ENCODE data around the gene NEMP2.
"Not testable (repeated sequence)": the region's sequence is repeated elsewhere in the genome, so short reads cannot be mapped to it uniquely, and the experiment has no call there.

The NEMP2 gene

DNA sequence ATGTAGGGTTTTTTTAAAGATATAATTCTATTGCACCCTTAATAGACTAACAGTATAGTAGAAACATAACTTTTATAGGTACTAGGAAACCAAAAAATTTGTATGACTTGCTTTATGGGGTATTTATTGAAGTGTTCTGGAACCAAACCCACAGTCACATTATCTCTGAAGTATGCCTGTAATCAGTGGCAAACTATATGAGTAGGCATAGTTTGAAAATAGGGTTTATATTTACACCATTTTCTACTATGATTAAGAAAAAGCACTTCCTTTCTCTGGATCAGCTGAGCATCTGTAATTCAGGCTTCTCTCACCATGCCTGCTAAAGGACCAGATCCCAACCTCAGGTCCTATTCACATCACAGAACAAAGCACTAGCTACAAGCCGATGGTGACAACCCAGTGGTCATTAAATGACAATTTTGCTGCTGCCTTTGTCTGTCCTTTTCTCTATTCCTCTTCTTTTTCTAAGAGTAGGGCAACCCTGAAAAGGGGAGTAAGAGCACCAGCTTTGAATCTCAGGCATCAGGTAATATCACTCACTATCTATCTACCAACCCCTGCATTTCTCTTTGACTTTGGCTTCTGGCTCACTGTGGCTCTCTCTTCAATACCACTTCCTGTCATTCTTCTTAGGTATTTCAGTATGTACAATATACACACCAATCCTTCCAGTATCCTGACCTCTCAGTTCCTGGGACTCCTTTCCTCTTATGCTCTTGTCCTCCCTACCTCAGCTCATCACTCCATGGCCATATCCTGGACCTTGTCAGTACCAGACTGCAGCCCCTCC lies 14.4 kb downstream of the NEMP2 start:
- no peak for DNase-seq

DNA sequence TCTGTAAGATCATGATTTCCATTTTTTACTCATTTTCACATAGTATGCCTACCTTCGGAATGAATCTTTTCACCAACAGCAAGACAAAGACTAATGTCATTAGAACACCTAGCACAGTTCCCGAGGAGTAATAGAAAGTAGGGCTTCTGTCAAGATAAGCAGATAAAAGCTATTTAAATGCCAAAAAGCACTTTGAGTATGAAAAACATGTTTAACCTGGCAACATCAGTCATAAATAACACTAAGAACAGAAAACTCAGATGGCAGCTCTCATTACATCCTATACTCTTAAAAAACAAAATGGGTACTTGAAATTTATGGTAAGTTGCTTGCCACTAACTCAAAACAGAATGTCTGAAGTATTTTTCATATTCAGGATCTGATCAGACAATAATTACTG lies 17.1 kb downstream of the NEMP2 start:
- no peak for DNase-seq

DNA sequence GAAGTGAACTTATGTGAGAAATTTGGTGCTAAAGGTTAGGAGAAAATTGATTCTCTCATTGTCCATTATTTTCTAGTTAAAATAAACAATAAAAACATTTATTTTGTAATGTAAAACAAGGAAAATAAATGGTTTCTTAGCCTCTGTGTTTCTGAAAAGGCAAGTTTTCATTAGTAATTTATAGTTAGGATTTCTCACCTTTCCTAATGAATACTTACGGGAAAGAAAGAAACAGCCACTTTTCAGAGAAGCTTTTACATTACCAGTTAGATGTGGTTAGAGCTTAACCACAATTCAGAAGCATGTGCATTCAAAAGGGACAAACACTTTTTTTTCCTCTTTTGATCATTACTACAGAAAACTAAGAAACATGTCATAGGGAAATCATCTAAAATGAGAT lies 18.8 kb downstream of the NEMP2 start:
- DNase-seq, result peak; percentile 14

DNA sequence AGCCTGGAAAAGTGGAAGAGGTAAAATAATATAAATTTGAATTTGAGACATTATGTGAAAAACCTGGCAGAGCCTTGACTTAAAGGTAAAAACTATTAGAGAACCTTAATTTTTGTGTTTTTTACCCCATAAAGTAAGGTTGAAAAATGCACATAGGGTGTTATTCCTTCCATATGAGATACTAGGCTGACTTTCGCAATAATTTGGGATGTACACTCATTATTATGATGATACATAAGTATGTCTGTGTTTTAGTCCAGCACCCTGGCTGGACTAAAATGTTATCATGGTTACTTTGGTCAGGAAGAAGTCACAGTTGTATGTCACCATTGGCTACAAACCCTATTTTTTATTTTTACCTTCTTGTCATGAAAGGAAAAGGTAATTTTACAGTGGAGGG lies 19.8 kb downstream of the NEMP2 start:
- DNase-seq, result no peak

DNA sequence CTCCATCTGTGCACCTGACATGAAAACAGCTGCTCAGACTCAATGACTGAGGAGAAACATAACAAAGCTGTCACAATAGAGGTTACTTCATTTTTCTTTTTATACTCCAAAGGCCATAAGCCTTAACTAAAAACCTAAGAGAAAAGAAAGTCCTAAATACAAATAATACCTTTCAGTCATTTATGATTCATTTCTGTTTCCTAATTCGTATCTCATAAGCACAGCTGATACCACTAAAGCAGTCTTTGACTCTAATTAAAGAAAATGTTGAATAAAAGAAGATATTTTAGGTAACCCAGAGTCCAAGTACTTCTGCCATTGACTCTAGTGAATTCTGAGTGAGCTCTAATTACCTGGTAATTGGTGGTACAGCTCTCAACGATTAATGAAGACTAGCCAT lies 20.6 kb downstream of the NEMP2 start:
- DNase-seq, result no peak

DNA sequence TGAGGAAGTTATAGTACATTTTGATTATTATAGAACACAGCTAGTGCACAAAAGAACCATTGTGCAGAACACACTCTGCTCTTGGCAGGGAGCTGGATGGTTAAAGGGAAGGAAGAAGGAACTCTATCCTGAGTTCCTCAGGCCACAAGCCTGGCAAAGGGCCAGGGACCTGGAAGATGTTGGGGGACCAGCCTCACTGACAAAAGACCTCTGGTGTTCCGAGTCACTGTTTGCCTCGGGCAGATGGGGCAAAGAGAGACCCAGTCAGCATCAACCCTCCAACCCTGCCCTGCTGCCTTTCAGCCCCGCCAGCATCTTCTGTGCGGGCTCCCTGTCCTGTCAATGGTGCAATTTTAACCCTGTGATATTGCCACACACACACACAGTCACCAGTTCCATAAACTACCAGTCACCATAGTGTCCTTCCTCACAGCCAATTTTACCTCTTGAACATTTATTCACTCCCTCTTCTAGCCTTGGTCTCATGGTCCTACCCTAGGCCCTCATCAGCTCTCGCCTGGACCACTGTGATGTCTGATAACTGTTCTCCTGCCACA lies 21.9 kb downstream of the NEMP2 start:
- DNase-seq, result no peak

DNA sequence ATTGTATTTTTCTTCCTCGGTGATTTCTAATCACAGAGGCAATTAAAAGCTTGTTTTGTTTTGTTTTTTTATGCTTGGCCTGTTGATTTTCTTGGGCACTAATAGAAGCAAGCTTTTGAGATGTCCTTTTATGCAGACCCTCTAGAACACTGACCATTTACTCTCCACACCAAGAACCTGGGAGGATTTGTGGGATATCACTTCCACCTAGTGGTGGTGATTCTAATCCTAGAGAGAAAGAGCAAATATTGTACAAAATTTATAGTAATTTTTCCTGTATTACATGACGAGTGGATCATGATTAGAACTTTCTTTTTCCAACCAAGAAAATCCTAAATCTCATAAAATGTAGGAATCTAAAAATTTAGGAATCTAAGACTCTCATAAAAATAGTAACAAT lies 23.4 kb downstream of the NEMP2 start:
- peak; percentile 63 for DNase-seq

DNA sequence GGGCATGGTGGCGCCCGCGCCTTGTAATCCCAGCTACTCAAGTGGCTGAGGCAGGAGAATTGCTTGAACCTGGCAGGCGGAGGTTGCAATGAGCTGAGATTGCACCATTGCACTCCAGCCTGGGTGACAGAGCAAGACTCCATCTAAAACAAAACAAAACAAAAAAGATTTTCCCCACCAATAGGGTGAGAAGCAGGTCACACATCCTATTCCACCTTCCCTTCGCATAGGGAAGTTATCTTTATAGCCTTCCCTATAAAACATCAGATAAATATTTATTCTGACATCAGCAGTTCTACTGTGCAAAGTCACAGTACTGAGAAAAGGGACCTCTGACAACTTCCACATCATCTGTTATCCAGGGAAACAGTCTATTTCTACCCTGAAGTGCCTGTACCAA lies 24.6 kb downstream of the NEMP2 start:
- not testable (repeated sequence) for DNase-seq

DNA sequence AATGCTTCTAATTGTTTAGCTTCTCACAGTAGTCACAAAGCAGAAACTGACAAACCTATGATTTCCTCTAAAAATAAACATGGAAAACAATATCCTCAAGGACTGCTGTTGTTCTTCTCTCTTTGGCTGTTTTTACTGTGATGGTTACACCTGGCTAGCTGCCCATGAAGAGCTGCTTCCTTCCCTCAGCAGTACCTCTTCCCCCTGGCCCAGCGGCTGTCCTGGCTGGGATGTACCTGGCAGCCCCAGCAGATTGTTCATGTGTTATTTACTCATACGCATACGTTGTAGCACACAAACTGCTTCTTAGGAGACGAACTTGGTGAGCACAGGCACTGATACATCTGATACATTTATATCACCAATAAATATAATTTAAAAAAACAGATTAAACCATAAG lies 27.4 kb downstream of the NEMP2 start:
- DNase-seq, result no peak

DNA sequence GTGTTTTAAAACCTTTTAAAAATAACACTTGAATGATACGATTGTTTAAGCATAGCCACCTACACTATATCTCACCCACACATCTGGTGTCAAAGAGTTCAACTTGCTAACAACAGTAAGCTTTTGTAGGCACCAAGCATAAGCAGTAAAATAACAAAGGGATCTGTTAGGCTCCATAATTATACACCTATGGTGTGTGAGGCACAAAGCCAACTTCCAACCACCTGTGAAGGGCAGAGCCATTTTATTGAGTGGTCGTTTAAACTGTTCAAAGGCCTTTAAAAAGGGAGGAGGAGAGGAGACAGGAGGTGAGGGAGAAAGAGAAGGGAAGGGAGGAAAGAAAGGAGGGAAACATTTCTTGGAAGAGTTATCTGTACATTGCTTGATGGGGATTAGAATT lies 27.9 kb downstream of the NEMP2 start:
- no peak for DNase-seq

DNA sequence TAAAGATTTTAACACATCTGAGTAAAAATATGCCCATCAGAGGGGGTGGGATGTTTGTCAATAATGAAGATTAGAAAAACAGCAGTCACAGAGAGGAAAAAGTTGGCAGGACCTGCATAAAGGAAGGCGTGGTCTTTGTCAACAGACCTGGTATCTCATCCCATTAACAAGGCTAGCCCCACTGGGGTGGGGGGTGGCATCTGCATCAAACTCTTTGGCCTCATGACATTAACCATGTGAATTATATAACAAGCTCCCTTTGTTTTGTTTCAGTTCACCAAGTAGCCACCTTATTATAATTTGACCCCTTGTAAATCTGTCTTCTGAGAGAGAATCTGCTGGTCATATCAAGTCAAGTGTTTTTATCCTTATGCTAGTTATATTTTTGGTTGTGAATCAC lies 28.8 kb downstream of the NEMP2 start:
- peak; percentile 8 for DNase-seq

DNA sequence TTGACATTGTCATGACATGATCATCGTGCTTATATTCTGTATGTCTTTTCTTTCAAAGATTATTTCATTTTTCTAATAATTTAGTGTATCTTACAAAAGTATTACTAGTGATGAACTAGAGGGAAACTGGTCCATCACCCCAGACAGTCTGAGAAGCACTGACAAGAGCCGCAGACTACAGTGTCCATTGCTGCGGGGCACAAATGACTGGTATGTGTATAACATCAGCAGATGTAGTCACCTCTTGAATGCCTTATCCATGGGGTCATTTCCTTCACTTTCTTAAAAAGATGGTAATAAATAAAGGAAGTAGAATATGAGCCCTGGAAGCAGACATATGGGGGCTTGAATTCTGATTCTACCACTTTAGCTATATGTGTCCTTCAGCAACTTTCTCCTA lies 29.6 kb downstream of the NEMP2 start:
- DNase-seq, result no peak

DNA sequence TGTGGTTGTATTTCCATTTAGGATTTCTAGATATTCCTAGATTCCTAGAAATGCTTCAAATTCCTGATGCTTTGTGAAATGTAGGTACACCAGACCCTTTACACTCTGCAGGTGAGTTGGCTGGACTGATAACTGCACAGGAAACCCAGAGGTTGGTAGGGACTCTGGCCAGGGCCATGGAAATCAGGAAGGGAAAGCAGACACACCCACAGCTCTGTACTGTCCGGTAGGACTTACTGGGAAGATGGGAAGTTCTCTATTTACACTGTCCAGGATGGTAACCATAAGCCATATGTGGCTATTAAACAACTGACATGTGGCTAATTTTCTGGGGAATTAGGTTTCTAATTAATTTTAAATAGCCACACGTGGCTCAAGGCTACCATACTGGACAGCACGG lies 31.4 kb downstream of the NEMP2 start:
- DNase-seq, result no peak

DNA sequence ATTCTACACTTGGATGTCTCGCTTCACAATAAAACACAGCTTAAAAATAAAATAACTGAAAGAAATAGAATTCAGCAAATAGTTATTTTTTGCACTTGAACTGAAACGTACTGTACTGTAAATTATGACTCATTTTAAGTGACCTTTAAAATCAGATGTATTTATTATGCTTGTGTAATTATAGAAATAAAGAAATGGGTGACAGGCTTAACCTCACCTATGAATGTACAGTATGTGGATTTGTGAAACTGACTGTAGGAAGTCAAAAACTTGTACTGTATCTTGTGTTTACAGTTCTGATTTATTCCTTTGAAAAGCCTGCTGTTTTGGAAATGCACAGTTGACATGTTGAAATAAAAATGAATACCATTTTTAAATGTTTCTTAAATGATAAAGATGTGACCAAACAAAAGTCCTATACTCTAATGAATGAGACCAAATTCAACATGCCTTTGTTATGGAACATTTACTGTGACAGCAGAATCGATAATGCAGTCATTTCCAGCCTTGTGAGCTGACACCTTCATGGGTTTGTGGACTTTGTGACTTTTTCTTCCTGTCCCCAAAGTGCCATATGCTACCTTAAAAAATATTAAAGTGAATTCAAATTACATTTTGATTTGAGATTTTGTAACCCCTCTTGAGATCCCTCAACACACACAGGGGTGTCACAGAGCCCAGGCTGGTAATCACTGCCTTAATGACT lies 32.7 kb downstream of the NEMP2 start:
- no peak for DNase-seq

DNA sequence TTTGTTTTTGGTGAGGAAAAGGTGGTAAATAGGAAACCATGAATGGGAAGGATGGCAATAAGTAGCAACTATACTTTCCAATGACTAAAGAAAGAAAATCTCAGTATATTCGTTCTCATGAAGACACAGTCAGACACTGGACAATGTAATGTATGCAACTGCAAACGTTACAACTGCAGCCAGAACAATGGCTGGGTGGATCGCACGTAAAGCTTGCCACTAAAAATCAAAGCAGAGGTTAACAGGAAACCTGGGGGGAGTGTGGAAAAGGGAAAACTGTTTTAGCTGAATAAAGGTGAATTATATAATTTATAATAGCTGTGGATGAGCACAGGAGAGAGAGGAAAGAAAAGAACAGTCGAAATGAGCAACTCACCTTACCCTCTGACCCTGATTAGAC lies 33.3 kb downstream of the NEMP2 start:
- no peak for DNase-seq

DNA sequence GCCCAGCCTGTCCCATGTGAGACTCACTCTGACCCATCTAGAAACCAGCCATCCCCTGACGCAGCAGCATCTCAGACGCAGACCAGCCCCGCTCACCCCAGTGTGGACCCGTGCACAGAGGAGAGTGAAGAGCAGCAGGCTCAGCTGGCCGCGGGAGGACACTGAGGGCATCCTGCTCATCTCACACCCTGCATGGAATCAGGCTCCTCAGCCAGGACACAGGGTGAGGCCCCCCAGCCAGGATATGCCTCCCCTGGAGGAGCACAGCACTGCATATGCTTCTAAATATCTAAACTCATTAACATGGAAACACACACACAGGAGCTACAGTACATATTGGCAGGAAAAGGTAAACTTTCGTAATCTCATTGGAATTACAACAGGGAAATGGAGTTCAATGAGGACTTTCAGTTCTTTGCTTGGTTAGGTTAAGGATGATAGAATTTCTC lies 34.4 kb downstream of the NEMP2 start:
- no peak for DNase-seq

DNA sequence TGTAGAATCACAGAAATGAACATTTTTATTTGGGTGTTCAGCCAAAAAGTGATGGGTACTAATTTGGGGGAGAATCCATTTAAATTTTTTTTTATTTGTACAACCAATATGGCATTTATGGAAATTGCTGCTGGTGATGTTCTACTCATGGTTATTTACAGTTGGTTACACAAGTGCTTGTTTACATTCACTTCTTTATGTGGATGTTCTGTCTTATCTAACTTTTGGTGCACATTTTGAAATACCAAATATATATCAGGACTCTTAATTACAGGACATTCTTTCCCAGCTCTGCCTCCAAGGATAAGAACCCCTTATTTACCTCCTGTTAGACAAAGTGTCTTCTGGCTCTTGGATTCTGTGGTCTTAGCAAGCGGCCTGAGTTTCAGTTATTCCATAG lies 35.2 kb downstream of the NEMP2 start:
- no peak for DNase-seq

DNA sequence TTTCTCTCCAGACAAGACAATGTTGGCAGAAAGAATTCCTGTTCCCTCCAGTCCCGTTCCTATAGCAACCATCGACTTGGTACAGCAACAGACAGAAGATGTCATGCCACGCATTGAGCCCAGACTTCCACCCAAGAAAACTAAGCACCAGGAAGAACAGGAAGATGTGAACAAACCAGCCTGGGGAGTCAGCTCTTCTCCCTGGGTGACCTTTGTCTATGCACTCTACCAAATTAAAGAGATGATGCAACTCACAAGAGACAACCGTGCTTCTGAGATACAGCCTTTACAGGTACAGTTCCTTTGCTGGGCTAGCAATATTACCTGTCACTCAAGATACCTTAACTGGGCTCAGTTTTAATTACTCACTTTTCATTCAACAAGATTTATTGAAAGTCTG lies 37.1 kb downstream of the NEMP2 start:
- DNase-seq, result no peak

DNA sequence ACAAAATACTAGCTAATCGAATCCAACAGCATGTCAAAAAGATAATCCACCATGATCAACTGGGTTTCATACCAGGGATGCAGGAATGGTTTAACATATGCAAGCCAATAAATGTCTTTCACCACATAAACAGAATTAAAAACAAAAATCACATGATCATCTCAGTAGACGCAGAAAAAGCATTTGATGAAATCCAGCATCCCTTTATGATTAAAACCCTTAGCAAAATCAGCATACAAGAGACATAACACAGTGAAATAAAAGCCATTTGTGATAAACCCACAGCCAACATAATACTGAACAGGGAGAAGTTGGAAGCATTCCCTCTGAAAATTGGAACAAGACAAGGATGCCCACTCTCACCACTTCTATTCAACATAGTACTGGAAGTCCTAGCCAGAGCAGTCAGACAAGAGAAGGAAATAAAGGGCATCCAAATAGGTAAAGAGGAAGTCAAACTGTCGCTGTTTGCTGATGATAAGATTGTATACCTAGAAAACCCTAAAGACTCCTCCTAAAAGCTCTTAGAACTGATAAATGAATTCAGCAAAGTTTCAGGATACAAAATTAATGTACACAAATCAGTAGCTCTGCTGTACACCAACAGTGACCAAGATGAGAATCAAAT lies 39.8 kb downstream of the NEMP2 start:
- DNase-seq, result peak; percentile 37

DNA sequence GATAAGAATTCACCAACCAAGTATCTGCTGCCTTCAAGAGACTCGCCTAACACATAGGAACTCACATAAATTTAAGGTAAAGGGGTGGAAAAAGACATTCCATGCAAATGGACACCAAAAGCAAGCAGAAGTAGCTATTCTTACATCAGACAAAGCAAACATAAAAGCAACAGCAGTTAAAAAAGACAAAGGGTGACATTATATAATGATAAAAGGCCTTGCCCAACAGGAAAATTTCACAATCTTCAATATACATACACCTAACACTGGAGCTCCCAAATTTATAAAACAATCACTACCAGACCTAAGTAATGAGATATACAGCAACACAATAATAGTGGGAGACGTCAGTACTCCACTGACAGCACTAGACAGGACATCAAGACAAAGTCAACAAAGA lies 41.4 kb downstream of the NEMP2 start:
- no peak for DNase-seq

DNA sequence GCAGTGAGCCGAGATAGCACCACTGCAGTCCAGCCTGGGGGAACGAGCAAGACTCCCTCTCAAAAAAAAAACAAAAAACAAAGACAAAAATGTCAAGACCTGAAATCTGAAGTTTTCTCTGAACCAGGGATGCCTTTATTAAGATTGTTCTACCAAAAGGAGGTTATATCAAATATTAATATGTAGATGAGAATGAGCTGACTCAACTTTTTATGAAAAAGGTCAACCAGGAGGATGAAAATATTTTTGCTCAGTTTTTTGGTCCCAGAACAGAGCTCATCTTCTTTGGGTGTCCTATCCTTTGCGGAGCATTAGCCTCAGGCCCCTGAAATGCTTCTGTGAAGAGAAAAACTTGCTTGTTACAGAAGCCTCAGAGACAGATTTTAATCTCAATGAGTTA lies 44.0 kb downstream of the NEMP2 start:
- DNase-seq, result no peak

DNA sequence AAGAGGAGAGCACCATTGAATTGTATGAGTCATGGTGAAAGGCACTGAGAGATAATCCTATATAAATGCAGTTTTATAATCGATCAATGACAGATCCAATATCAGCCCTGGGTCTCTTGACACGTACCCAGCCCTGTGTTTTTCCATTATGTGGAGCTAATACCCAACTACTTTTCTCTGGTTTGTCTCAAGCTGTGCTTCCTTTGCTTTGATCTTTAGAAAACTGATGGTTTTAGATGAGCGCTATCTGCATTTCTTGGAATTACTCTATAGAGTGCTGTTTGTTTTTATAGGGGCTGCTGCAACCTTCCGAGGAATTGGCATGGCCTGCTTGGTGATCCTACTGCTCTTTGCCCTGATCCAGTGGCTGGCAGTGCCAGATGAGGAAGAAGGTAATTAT lies 45.0 kb downstream of the NEMP2 start:
- no peak for DNase-seq

DNA sequence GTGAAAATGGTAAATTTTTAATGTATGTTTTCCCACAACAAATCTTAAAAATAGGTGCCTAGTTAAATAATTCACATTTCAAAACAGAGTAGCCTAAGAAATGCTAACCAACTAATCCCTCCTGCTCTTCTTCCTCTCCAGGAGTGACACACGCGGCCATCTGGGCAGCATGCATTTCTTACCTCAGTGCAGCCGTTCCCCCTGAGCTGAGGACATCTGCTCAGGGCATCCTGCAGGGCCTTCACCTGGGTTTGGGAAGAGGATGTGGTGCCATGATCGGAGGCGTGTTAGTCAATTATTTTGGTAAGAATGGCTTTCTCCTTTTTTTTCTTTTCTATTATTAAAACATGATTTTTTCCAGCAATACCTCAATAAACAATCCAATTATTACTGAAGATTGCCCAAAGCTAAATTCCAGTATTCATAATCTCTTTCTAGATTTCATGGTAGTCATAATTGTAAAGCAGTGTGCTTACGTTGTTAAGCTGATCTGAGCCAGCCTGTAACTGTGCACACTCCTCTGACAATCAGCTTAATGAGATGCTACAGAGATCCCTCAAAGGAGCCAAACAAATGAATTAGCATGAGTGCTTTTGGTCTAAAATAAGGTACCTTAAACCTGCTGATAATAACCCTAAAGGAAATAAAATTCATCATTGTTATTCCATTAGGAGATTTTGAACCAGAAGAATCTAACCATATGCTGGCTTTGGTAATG lies 45.8 kb downstream of the NEMP2 start:
- no peak for DNase-seq

Measured in hematopoietic multipotent progenitor cell treated with erythropoietin and hydrocortisone succinate and interleukin-3 and kit ligand, for 8 days (in vitro differentiated cells).